Omental fat pad (tissue), 4 donors: ENCODE measurements around the gene MAP4K1. TPM values are rescaled to one million over a fixed set of nuclear protein-coding genes. Genes with fewer than 3 reads are reported as not detected.

Source experiments
- ATAC-seq: fragments of 150-250 bp; one replicate; pipeline ENCODE4 v1.9.1; 2016; ENCODE audit warnings: mild to moderate bottlenecking, moderate library complexity; ENCODE audit not compliant: low FRiP score
- DNase-seq: peaks from one replicate; pipeline ENCODE4 v3.0.0-alpha.2; 2019; ENCODE audit warnings: low spot score
- CTCF ChIP-seq, 3 donors: fragments of 450-650 bp; IDR thresholded peaks; one replicate each; pipeline ENCODE4 v1.5.1; 2016 to 2017; ENCODE audit warnings: antibody characterized with exemption in 3 of 3, mild to moderate bottlenecking in 3 of 3, moderate library complexity in 2 of 3
- total RNA-seq, 4 donors: library from RNA; depleted of rRNA; stranded (reverse); fragments of >200 nt; gene quantifications; one replicate each; pipeline ENCODE4 v1.1.0, GENCODE V29; 2016

The MAP4K1 gene
- total RNA-seq, 4 donors from 2014 or later, result 1.5 to 3.2 (median 2.7) TPM

- no peak for TF ChIP-seq CTCF (IDR thresholded peaks at IDR 0.05)
- ATAC-seq (peak; percentile 94), DNase-seq (peak; percentile 58)
Observed at GRCh38 chr19:38543807-38544568, 73.8 kb downstream of the MAP4K1 start.

- DNase-seq (no peak), ATAC-seq (peak; percentile 9)
- TF ChIP-seq CTCF (IDR thresholded peaks at IDR 0.05), result no peak
Observed at GRCh38 chr19:38543286-38543806, 74.4 kb downstream of the MAP4K1 start.

GRCh38 chr19:38542040-38542439 is 75.7 kb downstream of the MAP4K1 start:
- DNase-seq (no peak), ATAC-seq (no peak)
- no peak for TF ChIP-seq CTCF (IDR thresholded peaks at IDR 0.05)

- no peak for TF ChIP-seq CTCF (IDR thresholded peaks at IDR 0.05)
- ATAC-seq, result no peak
- DNase-seq, result no peak
Observed at GRCh38 chr19:38539751-38540150, 78.0 kb downstream of the MAP4K1 start.

GRCh38 chr19:38538793-38539528 is 78.8 kb downstream of the MAP4K1 start:
- DNase-seq (no peak), ATAC-seq (no peak)
- TF ChIP-seq CTCF (IDR thresholded peaks at IDR 0.05), result no peak

GRCh38 chr19:38538386-38538785 is 79.4 kb downstream of the MAP4K1 start:
- DNase-seq, result no peak
- no peak for TF ChIP-seq CTCF (IDR thresholded peaks at IDR 0.05)
- no peak for ATAC-seq

Other genes with a start within 250 kb of the MAP4K1 start
- 100 to 1,000 TPM; 177 to 505 (median 425) TPM for gene PSMD8, start 243.4 kb downstream of the MAP4K1 start, total RNA-seq
- not detected for gene GGN, start 229.9 kb downstream of the MAP4K1 start, total RNA-seq
- under 1 TPM in 3 of 4 donors, not detected in 1; 0.44 to 0.93 (median 0.84) TPM for gene SPRED3, start 229.3 kb downstream of the MAP4K1 start, total RNA-seq
- gene FAM98C, start 214.9 kb downstream of the MAP4K1 start, total RNA-seq, result 10 to 100 TPM in 3 of 4 donors, 1 to 10 TPM in 1; 7.4 to 22.7 (median 10.6) TPM
- 10 to 100 TPM in 2 of 4 donors, 1 to 10 TPM in 2; 5.8 to 27.6 (median 8.9) TPM for gene RASGRP4, start 191.7 kb downstream of the MAP4K1 start, total RNA-seq
- gene RYR1, start 184.3 kb downstream of the MAP4K1 start, total RNA-seq, result 1 to 10 TPM; 1.9 to 3.6 (median 3.3) TPM
- 100 to 1,000 TPM; 364 to 556 (median 476) TPM for gene EIF3K, start 1.2 kb upstream of the MAP4K1 start, total RNA-seq
- 100 to 1,000 TPM; 290 to 517 (median 367) TPM for gene ACTN4, start 29.7 kb upstream of the MAP4K1 start, total RNA-seq
- 1 to 10 TPM; 1.0 to 2.5 (median 1.4) TPM for gene CAPN12, start 126.5 kb upstream of the MAP4K1 start, total RNA-seq
- gene LGALS7, start 155.6 kb upstream of the MAP4K1 start, total RNA-seq, result not detected
- not detected for gene LGALS7B, start 171.2 kb upstream of the MAP4K1 start, total RNA-seq
- 1 to 10 TPM in 1 of 4 donors, under 1 TPM in 1, not detected in 2; 0.46 to 1.6 TPM for gene LGALS4, start 195.0 kb upstream of the MAP4K1 start, total RNA-seq
- 100 to 1,000 TPM; 101 to 145 (median 128) TPM for gene ECH1, start 213.8 kb upstream of the MAP4K1 start, total RNA-seq
- 100 to 1,000 TPM; 138 to 180 (median 169) TPM for gene HNRNPL, start 232.0 kb upstream of the MAP4K1 start, total RNA-seq